Heart right ventricle (tissue), 16 donors: ENCODE data around the gene POM121L2. TPM values are rescaled to one million over a fixed set of nuclear protein-coding genes. Genes with fewer than 3 reads are reported as not detected.

ENCODE experiments used
- ATAC-seq, 8 donors: fragments of 200-7000 bp; cut with Tn5 transposase; one replicate each; pipeline ENCODE4 v1.9.1; 2020; ENCODE audit warnings: mild to moderate bottlenecking in 8 of 8, moderate library complexity in 8 of 8, moderate number of reproducible peaks in 1 of 8
- DNase-seq, 2 donors: peaks; one replicate each; pipeline ENCODE4 v3.0.0-alpha.2; 2020
- H3K27ac ChIP-seq, 10 donors: fragments of 200-600 bp; sonication (generic) in 2 of 10; one replicate each; pipeline versions ENCODE4 v1.5.0 to v1.8.0; 2020 to 2022; ENCODE audit warnings: mild to moderate bottlenecking in 3 of 10
- H3K27me3 ChIP-seq, 7 donors: fragments of 200-600 bp; one replicate each; pipeline ENCODE4 v1.8.0; 2021 to 2022; ENCODE audit warnings: mild to moderate bottlenecking in 2 of 7
- H3K36me3 ChIP-seq, 9 donors: fragments of 200-600 bp; sonication (generic) in 1 of 9; one replicate each; pipeline versions ENCODE4 v1.5.0 to v1.8.0; 2020 to 2022; ENCODE audit warnings: mild to moderate bottlenecking in 2 of 9
- H3K4me1 ChIP-seq, 9 donors: fragments of 200-600 bp; sonication (generic) in 1 of 9; one replicate each; pipeline versions ENCODE4 v1.5.0 to v1.8.0; 2020 to 2022; ENCODE audit warnings: mild to moderate bottlenecking in 4 of 9
- H3K4me3 ChIP-seq, 10 donors: fragments of 200-600 bp; sonication (generic) in 2 of 10; one replicate each; pipeline versions ENCODE4 v1.5.0 to v1.8.0; 2020 to 2022; ENCODE audit warnings: mild to moderate bottlenecking in 7 of 10, moderate library complexity in 2 of 10
- H3K9me3 ChIP-seq, 11 donors: fragments of 200-600 bp in 10 of 11; sonication (generic) in 2 of 11; one replicate each; pipeline versions ENCODE4 v1.5.0 to v1.8.0; 2013 to 2022; ENCODE audit warnings: mild to moderate bottlenecking in 2 of 11, control low read depth in 1 of 11, moderate library complexity in 1 of 11
- WGBS, 2 donors: extraction: QIAGEN DNeasy Blood & Tissue Kit; methylation state at CpG; one replicate each; pipeline ENCODE4 v1.1.7; 2013; ENCODE audit warnings: inconsistent platforms in 1 of 2; 5-methylcytosine and 5-hydroxymethylcytosine counted together
- intact Hi-C, 10 donors: fragments of 100-400 bp; cut with DNase I; formaldehyde crosslinking; loops; one replicate each; pipeline versions ENCODE4 v1.11.1 to v1.14.2; 2022
- polyA plus RNA-seq, 2 donors: library from polyadenylated mRNA; stranded (reverse); fragments of 200-250 nt; gene quantifications; one replicate each; pipeline ENCODE4 v1.2.3, GENCODE V29; 2013
- total RNA-seq, 10 donors: library from RNA; stranded (reverse); fragmentation: NEBNext Ultra II Directional in 3 of 10; extraction: Animal tissue kit (Norgen Biotek cat#: 25700) in 3 of 10; gene quantifications; one replicate each; pipeline versions ENCODE4 v1.2.1 to v1.2.4, GENCODE V29; 2021 to 2023
- TF ChIP-seq, protein P1 (sequence below), 9 donors: fragments of 200-600 bp; sonication (generic) in 2 of 9; IDR thresholded peaks; one replicate each; pipeline versions ENCODE4 v1.5.0 to v1.8.0; 2021 to 2022; ENCODE audit warnings: antibody characterized with exemption in 9 of 9, mild to moderate bottlenecking in 5 of 9, moderate library complexity in 1 of 9
- donor health status: Arrhythmogenic right ventricular cardiomyopathy.
- donor health status: ischemic (EF 13 %, LVEDD 7.1; RV severe dilation, severe dysfunction).
- donor health status: healthy with polysubstance abuse.
- donor health status: DM: no; HTN: yes; CAD: no.
- donor health status: DM: no; HTN: no; CAD: no.
- donor health status: ischemic (EF 25% LVEDD 6.9; RV normal size, moderate dysfunction).
- donor health status: ischemic (EF 25% LVEDD 5.7; RV mildly dilated, moderate dysfunction).
- donor health status: healthy.
- donor health status: DM: yes; HTN: yes; CAD: no.
- donor health status: Ischemic cardiomyopathy.
- donor health status: ischemic (EF 35%, LVEDD 5.7; RV mildly dilated, moderate dysfunction).
- donor health status: nonischemic (EF 11% LVEDD 7.7; RV severe dilation, severe dysfunction).
- donor health status: DM: yes; HTN: yes; CAD: no.
- donor health status: PGD.
- donor health status: ischemic (EF 29% LVEDD 5.4; RV normal size, mild dysfunction).
- donor health status: nonischemic (EF 23%, LVEDD 6.1; RV moderate dilation, normal function).

Gene POM121L2
- total and polyA plus RNA-seq, 12 donors = not detected

DNA sequence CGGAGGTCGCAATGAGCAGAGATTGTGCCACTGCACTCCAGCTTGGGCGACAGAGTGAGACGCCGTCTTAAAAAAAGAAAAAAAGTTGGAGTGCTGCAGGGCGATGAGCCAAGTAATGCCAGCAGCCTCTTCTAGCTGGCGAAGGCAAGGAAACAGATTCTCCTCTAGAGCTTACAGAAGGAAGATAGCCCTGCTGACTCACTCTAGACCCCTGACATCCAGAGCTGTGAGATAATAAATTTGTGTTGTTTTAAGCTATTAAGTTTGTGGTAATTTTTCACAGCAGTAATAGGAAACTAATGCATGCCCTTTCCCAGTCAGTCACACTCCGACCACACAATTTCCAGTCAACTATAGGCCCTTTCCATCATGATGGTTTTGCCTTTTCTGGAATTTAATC lies 48.2 kb downstream of the POM121L2 start:
- WGBS, 2 donors = 67 to 69% methylated on average over 8 of the region's 8 CpGs
- Histone ChIP-seq H3K9me3 (no peaks in the 10 kb centered on the region), H3K27ac (no peak overlapping the region), H3K4me1 (no peaks in the 10 kb centered on the region), H3K27me3 (peaks cover 27 to 98% (median 88%) of the 10 kb centered on the region in 7 donors), H3K4me3 (no peak overlapping the region), H3K36me3 (no peaks in the 10 kb centered on the region)
- TF ChIP-seq, protein P1, sequence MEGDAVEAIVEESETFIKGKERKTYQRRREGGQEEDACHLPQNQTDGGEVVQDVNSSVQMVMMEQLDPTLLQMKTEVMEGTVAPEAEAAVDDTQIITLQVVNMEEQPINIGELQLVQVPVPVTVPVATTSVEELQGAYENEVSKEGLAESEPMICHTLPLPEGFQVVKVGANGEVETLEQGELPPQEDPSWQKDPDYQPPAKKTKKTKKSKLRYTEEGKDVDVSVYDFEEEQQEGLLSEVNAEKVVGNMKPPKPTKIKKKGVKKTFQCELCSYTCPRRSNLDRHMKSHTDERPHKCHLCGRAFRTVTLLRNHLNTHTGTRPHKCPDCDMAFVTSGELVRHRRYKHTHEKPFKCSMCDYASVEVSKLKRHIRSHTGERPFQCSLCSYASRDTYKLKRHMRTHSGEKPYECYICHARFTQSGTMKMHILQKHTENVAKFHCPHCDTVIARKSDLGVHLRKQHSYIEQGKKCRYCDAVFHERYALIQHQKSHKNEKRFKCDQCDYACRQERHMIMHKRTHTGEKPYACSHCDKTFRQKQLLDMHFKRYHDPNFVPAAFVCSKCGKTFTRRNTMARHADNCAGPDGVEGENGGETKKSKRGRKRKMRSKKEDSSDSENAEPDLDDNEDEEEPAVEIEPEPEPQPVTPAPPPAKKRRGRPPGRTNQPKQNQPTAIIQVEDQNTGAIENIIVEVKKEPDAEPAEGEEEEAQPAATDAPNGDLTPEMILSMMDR (IDR thresholded peaks at IDR 0.05) = no peak
- intact Hi-C loops = no loop called here
- DNase-seq (no peak), ATAC-seq (no peak)

DNA sequence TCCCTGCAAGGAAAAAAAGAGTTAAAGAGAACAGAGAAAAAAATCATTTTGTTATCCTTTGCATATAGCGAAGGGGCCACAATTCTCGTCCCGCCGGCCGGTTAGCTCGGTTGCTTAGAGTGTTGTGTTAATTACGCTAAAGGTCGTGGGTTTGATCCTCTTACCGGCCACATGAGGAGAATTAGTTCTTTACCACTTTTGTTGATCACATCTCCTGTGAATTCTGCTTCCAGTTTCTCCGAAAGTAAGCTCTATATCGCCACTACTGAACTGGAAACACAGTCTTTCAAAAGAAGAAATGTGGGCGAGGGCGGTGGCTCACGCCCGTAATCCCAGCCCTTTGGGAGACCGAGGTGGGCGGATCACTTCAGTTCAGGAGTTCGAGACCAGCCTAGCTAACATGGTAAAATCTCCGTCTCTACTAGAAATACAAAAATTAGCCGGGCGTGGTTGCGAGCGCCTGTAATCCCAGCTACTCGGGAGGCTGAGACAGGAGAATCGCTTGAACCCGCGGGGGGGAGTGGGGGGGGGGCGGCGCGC lies 51.2 kb downstream of the POM121L2 start:
- Histone ChIP-seq H3K4me3 (no peak overlapping the region), H3K36me3 (no peaks in the 10 kb centered on the region), H3K27ac (no peak overlapping the region), H3K9me3 (no peaks in the 10 kb centered on the region), H3K4me1 (no peaks in the 10 kb centered on the region), H3K27me3 (peaks cover 17 to 98% (median 84%) of the 10 kb centered on the region in 7 donors)
- TF ChIP-seq, protein P1 (IDR thresholded peaks at IDR 0.05) = no peak
- WGBS, 2 donors = 6 to 8% methylated on average over 30 of the region's 30 CpGs
- no peak for ATAC-seq
- DNase-seq = no peak
- intact Hi-C loops = no loop called here

DNA sequence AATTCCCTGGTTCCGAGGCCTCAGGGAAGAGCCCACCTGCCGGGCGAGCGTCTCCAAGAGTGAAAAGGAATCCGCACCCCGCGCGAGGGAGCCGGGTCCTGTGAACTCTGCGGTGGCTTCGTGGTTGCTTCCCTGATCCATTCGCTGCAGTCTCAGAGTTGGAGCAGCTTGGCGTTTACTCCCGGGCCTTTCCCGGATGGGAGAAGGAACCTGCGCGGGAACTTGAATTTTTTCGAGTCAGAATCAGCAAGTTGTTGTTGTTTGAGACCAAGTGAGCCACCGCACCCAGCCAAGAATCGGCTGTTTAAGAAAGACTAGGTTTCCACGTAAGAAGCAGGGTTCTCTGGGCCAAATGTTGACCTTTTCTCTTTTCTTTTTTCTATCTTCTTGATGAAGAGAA lies 51.7 kb downstream of the POM121L2 start:
- no peak overlapping the region for H3K4me3 ChIP-seq
- H3K27me3 ChIP-seq = peaks cover 17 to 98% (median 82%) of the 10 kb centered on the region in 7 donors
- TF ChIP-seq, protein P1 (IDR thresholded peaks at IDR 0.05) = no peak
- WGBS, 2 donors = 3 to 5% methylated on average over 21 of the region's 21 CpGs
- no peaks in the 10 kb centered on the region for H3K36me3 ChIP-seq
- ATAC-seq (no peak), DNase-seq (no peak)
- no peaks in the 10 kb centered on the region for H3K4me1 ChIP-seq
- no peaks in the 10 kb centered on the region for H3K9me3 ChIP-seq
- no peak overlapping the region for H3K27ac ChIP-seq
- intact Hi-C loops = no loop called here

Other genes with a start within 250 kb of the POM121L2 start
- under 1 TPM in 2 of 10 donors, not detected in 8; 0.23 to 0.57 TPM for gene PRSS16, start 64.6 kb downstream of the POM121L2 start, total RNA-seq
- gene PRSS16, start 64.6 kb downstream of the POM121L2 start, polyA plus RNA-seq = not detected
- gene ZNF391, start 76.5 kb upstream of the POM121L2 start, total RNA-seq = 1 to 10 TPM in 6 of 10 donors, under 1 TPM in 4; 0.79 to 1.8 (median 1.3) TPM
- gene ZNF391, start 76.5 kb upstream of the POM121L2 start, polyA plus RNA-seq = under 1 TPM; 0.46 to 0.51 TPM
- 1 to 10 TPM; 2.1 to 5.5 (median 3.4) TPM for gene ZNF184, start 160.8 kb upstream of the POM121L2 start, total RNA-seq
- 1 to 10 TPM; 1.3 to 1.4 TPM for gene ZNF184, start 160.8 kb upstream of the POM121L2 start, polyA plus RNA-seq